ENCODE results near the gene TM4SF1. TPM values are rescaled to one million over a fixed set of nuclear protein-coding genes. Genes with fewer than 3 reads are reported as not detected.

Gene TM4SF1
- total RNA-seq, 1 experiment from 2014 or later: 0.66 TPM

- TF ChIP-seq SP1 (IDR thresholded peaks at IDR 0.05; ENCODE audit: low read depth): no peak
Measured at GRCh38 chr3:149417174-149417573, 39.7 kb upstream of the TM4SF1 start (continued).

GRCh38 chr3:149415484-149415883, 38.0 kb upstream of the TM4SF1 start:
- DNase-seq (ENCODE audit: low read depth, low spot score) (no peak), ATAC-seq (no peak)
- ChIA-PET RAD21 (ENCODE audit: low non-redundant PET in 1 of 2, low total read pairs in 2 of 2, uncharacterized antibody in 2 of 2, unreplicated experiment in 2 of 2) (no interaction called here), POLR2A (no interaction called here), CTCF (no interaction called here)
- Histone ChIP-seq H4K20me1 (ENCODE audit: insufficient read depth) (no peaks in the 10 kb centered on the region), H3K36me3 (ENCODE audit: control insufficient read depth in 1 of 2, insufficient read depth in 2 of 2, low read length in 2 of 2) (no peaks in the 10 kb centered on the region), H3K9me3 (ENCODE audit: control insufficient read depth in 1 of 2, insufficient read depth in 1 of 2, low read depth in 1 of 2, low read length in 2 of 2) (no peaks in the 10 kb centered on the region), H3K9me2 (ENCODE audit: insufficient read depth) (no peaks in the 10 kb centered on the region), H3K4me1 (ENCODE audit: control insufficient read depth in 1 of 2, insufficient read depth in 2 of 2, low read length in 2 of 2) (no peaks in the 10 kb centered on the region), H3K27me3 (ENCODE audit: insufficient read depth, low read length) (no peaks in the 10 kb centered on the region), H3K79me2 (ENCODE audit: insufficient read depth, low read length) (no peaks in the 10 kb centered on the region), H3K27ac (ENCODE audit: low read depth, low read length) (no peak overlapping the region), H3K4me2 (ENCODE audit: low read length) (no peak overlapping the region), H3K4me3 (replicated peaks in 1 of 2; ENCODE audit: low read depth in 1 of 2, low read length in 2 of 2) (no peak overlapping the region), H2AFZ (ENCODE audit: low read depth, low read length, poor library complexity, severe bottlenecking) (no peak overlapping the region), H3K9ac (ENCODE audit: low read length) (no peak overlapping the region)
- intact Hi-C loops (cut with micrococcal nuclease): no loop called here
- no TSS peak for BruUV-seq (replicated peaks)
- no peak for TF ChIP-seq POLR2A (IDR thresholded peaks at IDR 0.05; ENCODE audit: borderline replicate concordance, extremely low read depth, insufficient read depth, insufficient read length)
- TF ChIP-seq FOSL1 (IDR thresholded peaks at IDR 0.05; ENCODE audit: low read depth): no peak
- no peak for TF ChIP-seq SP1 (IDR thresholded peaks at IDR 0.05; ENCODE audit: low read depth)
- TF ChIP-seq YY1 (IDR thresholded peaks at IDR 0.05; ENCODE audit: extremely low read depth, insufficient replicate concordance, low read depth, low read length): no peak
- TF ChIP-seq ZFX (IDR thresholded peaks at IDR 0.05): no peak
- TF ChIP-seq CTCF (IDR thresholded peaks at IDR 0.05 in 2 of 3, conservative IDR thresholded peaks at IDR 0.05 in 1 of 3; ENCODE audit: borderline replicate concordance in 1 of 3, insufficient read depth in 1 of 3, low read depth in 2 of 3, low read length in 2 of 3): no peak
- TF ChIP-seq POLR2AphosphoS5 (IDR thresholded peaks at IDR 0.05; ENCODE audit: low read depth, low read length): no peak
- no peak for TF ChIP-seq JUND (IDR thresholded peaks at IDR 0.05)
- TF ChIP-seq CEBPB (IDR thresholded peaks at IDR 0.05; ENCODE audit: low read depth): no peak
- no peak for TF ChIP-seq ZNF274 (IDR thresholded peaks at IDR 0.05; ENCODE audit: low read depth, low read length)
- TF ChIP-seq CBX3 (IDR thresholded peaks at IDR 0.05; ENCODE audit: low read depth): no peak
- no peak for TF ChIP-seq REST (IDR thresholded peaks at IDR 0.05; ENCODE audit: low read depth)
